Mesodermal cell (in vitro differentiated cells): ENCODE data around the gene MYOF.
"Not testable (repeated sequence)": the region's sequence is repeated elsewhere in the genome, so short reads cannot be mapped to it uniquely, and the experiment has no call there.

ENCODE experiments used
- H3K27ac ChIP-seq: 2 replicates; pipeline ENCODE4 v1.7.0; 2013; ENCODE audit warnings: mild to moderate bottlenecking, low read depth, low read length, moderate library complexity; ENCODE audit not compliant: severe bottlenecking
- H3K36me3 ChIP-seq: 2 replicates; pipeline ENCODE4 v1.7.1; 2013; ENCODE audit warnings: mild to moderate bottlenecking, low read length, moderate library complexity; ENCODE audit not compliant: control insufficient read depth, insufficient read depth
- H3K4me1 ChIP-seq: one replicate; pipeline ENCODE4 v1.7.1; 2013; ENCODE audit warnings: mild to moderate bottlenecking, low read length; ENCODE audit not compliant: insufficient read depth, control insufficient read depth, poor library complexity, severe bottlenecking
- H3K4me3 ChIP-seq: 2 replicates; pipeline ENCODE4 v1.7.0; 2013; ENCODE audit warnings: low read length, control low read depth, mild to moderate bottlenecking; ENCODE audit not compliant: insufficient read depth, poor library complexity, severe bottlenecking; ENCODE audit errors: extremely low read depth
- H3K9me3 ChIP-seq: 2 replicates; pipeline ENCODE4 v1.7.1; 2013; ENCODE audit warnings: mild to moderate bottlenecking, low read length, moderate library complexity; ENCODE audit not compliant: control insufficient read depth
- WGBS, 2 experiments: methylation state at CpG; one replicate each; pipeline ENCODE4 v1.1.5; 2013; ENCODE audit warnings: missing lambda C conversion rate in 2 of 2; ENCODE audit not compliant: insufficient coverage in 2 of 2; 5-methylcytosine and 5-hydroxymethylcytosine counted together

The MYOF gene

GRCh38 chr10:93296151-93296550 lies 186.0 kb downstream of the MYOF start:
- no peak overlapping the region for H3K27ac ChIP-seq
- no peaks in the 10 kb centered on the region for H3K9me3 ChIP-seq
- WGBS, 2 experiments, result 68 to 92% methylated on average over 3 of the region's 4 CpGs
- H3K36me3 ChIP-seq, result no peaks in the 10 kb centered on the region
- H3K4me3 ChIP-seq, result no peak overlapping the region
- H3K4me1 ChIP-seq, result peaks cover 9% of the 10 kb centered on the region

GRCh38 chr10:93293999-93294398 lies 188.1 kb downstream of the MYOF start:
- Histone ChIP-seq H3K27ac (no peak overlapping the region), H3K4me1 (peaks cover 8% of the 10 kb centered on the region), H3K36me3 (no peaks in the 10 kb centered on the region), H3K9me3 (no peaks in the 10 kb centered on the region), H3K4me3 (no peak overlapping the region)
- 91 to 100% methylated on average over 2 of the region's 2 CpGs for WGBS, 2 experiments

GRCh38 chr10:93290661-93291354 lies 191.3 kb downstream of the MYOF start:
- Histone ChIP-seq H3K4me3 (no peak overlapping the region), H3K27ac (no peak overlapping the region), H3K4me1 (peaks cover 10% of the 10 kb centered on the region), H3K36me3 (no peaks in the 10 kb centered on the region), H3K9me3 (no peaks in the 10 kb centered on the region)
- 88 to 89% methylated on average over 4 of the region's 5 CpGs for WGBS, 2 experiments

- Histone ChIP-seq H3K27ac (peak overlapping the region; percentile 98), H3K4me3 (no peak overlapping the region)
Observed at GRCh38 chr10:93288679-93289634, 193.2 kb downstream of the MYOF start.

GRCh38 chr10:93287775-93288174 lies 194.4 kb downstream of the MYOF start:
- Histone ChIP-seq H3K4me3 (no peak overlapping the region), H3K4me1 (peaks cover 10% of the 10 kb centered on the region), H3K36me3 (no peaks in the 10 kb centered on the region), H3K27ac (peak overlapping the region; percentile 8), H3K9me3 (no peaks in the 10 kb centered on the region)
- WGBS, 2 experiments, result 71% methylated on average over 1 of the region's 1 CpG; no CpG with 5 or more reads in 1 of the 2 experiments

More at GRCh38 chr10:93288679-93289634, 193.2 kb downstream of the MYOF start:
- Histone ChIP-seq H3K9me3 (no peaks in the 10 kb centered on the region), H3K4me1 (peaks cover 10% of the 10 kb centered on the region), H3K36me3 (no peaks in the 10 kb centered on the region)
- 52 to 53% methylated on average over 17 to 18 of the region's 20 CpGs for WGBS, 2 experiments

GRCh38 chr10:93284246-93284645 lies 197.9 kb downstream of the MYOF start:
- not testable (repeated sequence) for H3K9me3 ChIP-seq, H3K4me1 ChIP-seq, H3K27ac ChIP-seq, H3K4me3 ChIP-seq, H3K36me3 ChIP-seq
- WGBS, 2 experiments, result 94 to 98% methylated on average over 10 to 11 of the region's 11 CpGs

- 36 to 47% methylated on average over 2 of the region's 3 CpGs for WGBS, 2 experiments
- Histone ChIP-seq H3K4me1 (no peaks in the 10 kb centered on the region), H3K4me3 (no peak overlapping the region), H3K27ac (no peak overlapping the region), H3K9me3 (no peaks in the 10 kb centered on the region), H3K36me3 (no peaks in the 10 kb centered on the region)
Observed at GRCh38 chr10:93281367-93281720, 200.8 kb downstream of the MYOF start.

GRCh38 chr10:93280699-93281366 lies 201.3 kb downstream of the MYOF start:
- no peak overlapping the region for H3K4me3 ChIP-seq
- no peaks in the 10 kb centered on the region for H3K36me3 ChIP-seq
- 13% methylated on average over 5 to 7 of the region's 8 CpGs for WGBS, 2 experiments
- no peak overlapping the region for H3K27ac ChIP-seq
- H3K9me3 ChIP-seq, result no peaks in the 10 kb centered on the region
- H3K4me1 ChIP-seq, result no peaks in the 10 kb centered on the region

- Histone ChIP-seq H3K27ac (no peak overlapping the region), H3K4me1 (no peaks in the 10 kb centered on the region), H3K36me3 (no peaks in the 10 kb centered on the region), H3K9me3 (no peaks in the 10 kb centered on the region), H3K4me3 (no peak overlapping the region)
- 6 to 20% methylated on average over 3 of the region's 6 CpGs for WGBS, 2 experiments
Observed at GRCh38 chr10:93280121-93280698, 201.9 kb downstream of the MYOF start.

- Histone ChIP-seq H3K36me3 (no peaks in the 10 kb centered on the region), H3K27ac (no peak overlapping the region), H3K4me1 (no peaks in the 10 kb centered on the region), H3K4me3 (no peak overlapping the region), H3K9me3 (no peaks in the 10 kb centered on the region)
- 86 to 92% methylated on average over 1 of the region's 4 CpGs for WGBS, 2 experiments
Observed at GRCh38 chr10:93277360-93277759, 204.8 kb downstream of the MYOF start.
